H1 (cell line): ENCODE data around the gene VAV2. TPM values are rescaled to one million over a fixed set of nuclear protein-coding genes. Genes with fewer than 3 reads are reported as not detected.

Experiments
- CTCF ChIA-PET: fragments of 300-600 bp; sonication (Branson Sonifier 250); formaldehyde crosslinking; loops from one replicate; lab custom pipeline; 2021; ENCODE audit not compliant: partially characterized antibody; lab: Charles Lee
- POLR2A ChIA-PET: fragments of 300-600 bp; sonication (Branson Sonifier 250); formaldehyde crosslinking; loops from one replicate; lab custom pipeline; 2021; ENCODE audit warnings: inconsistent platforms; ENCODE audit not compliant: partially characterized antibody; lab: Charles Lee
- DNase-seq, 2 experiments: peaks; one replicate each; pipeline versions ENCODE4 v3.0.0 to v3.0.0-alpha.2; 2010 to 2022; ENCODE audit warnings: low spot score in 2 of 2, low read depth in 1 of 2, mixed read lengths in 1 of 2
- FAIRE-seq: peaks from 2 replicates; lab custom pipeline; 2011; peaks lifted over from hg19 to GRCh38; lab: Jason Lieb, UNC
- H2AFZ ChIP-seq: 2 replicates; pipeline ENCODE4 v1.8.1; 2012; ENCODE audit warnings: low read length, inconsistent platforms
- H2AK5ac ChIP-seq: 2 replicates; pipeline ENCODE4 v1.6.1; 2013; ENCODE audit warnings: low read depth, low read length
- H2BK120ac ChIP-seq: replicated peaks from 2 replicates; pipeline ENCODE3; 2013; ENCODE audit warnings: low read depth, low read length, inconsistent platforms
- H2BK12ac ChIP-seq: 2 replicates; pipeline ENCODE4 v1.6.1; 2013; ENCODE audit warnings: low read depth, low read length
- H2BK15ac ChIP-seq: 2 replicates; pipeline ENCODE4 v1.6.1; 2013; ENCODE audit warnings: low read length
- H2BK20ac ChIP-seq: 2 replicates; pipeline ENCODE4 v1.6.1; 2013; ENCODE audit warnings: low read length
- H2BK5ac ChIP-seq: 2 replicates; pipeline ENCODE4 v1.6.1; 2013; ENCODE audit warnings: low read depth, low read length
- H3K14ac ChIP-seq: 2 replicates; pipeline ENCODE4 v1.6.1; 2013; ENCODE audit warnings: inconsistent platforms; ENCODE audit not compliant: insufficient read length
- H3K18ac ChIP-seq: 2 replicates; pipeline ENCODE4 v1.6.1; 2013; ENCODE audit warnings: low read length; ENCODE audit errors: extremely low read depth
- H3K23ac ChIP-seq: 2 replicates; pipeline ENCODE4 v1.6.1; 2013; ENCODE audit warnings: inconsistent platforms; ENCODE audit not compliant: insufficient read length
- H3K23me2 ChIP-seq: 2 replicates; pipeline ENCODE4 v1.6.1; 2013; ENCODE audit warnings: low read depth, low read length
- H3K27ac ChIP-seq: 2 replicates; pipeline ENCODE4 v1.6.1; 2011; ENCODE audit warnings: low read depth, low read length, inconsistent platforms
- H3K27me3 ChIP-seq, 4 experiments: replicated peaks in 1 of 4; 1 replicate in 1 of 4; 2 replicates in 3 of 4; pipeline versions ENCODE4 v1.6.1 to v1.8.1; 2011 to 2013; ENCODE audit warnings: low read length in 3 of 4, mild to moderate bottlenecking in 3 of 4, inconsistent platforms in 2 of 4, mixed read lengths in 2 of 4, moderate library complexity in 1 of 4; ENCODE audit not compliant: control insufficient read depth in 3 of 4, insufficient read depth in 3 of 4; ENCODE audit errors: extremely low read depth in 1 of 4
- H3K36me3 ChIP-seq, 4 experiments: 2 replicates each; pipeline versions ENCODE4 v1.6.1 to v1.8.1; 2011 to 2013; ENCODE audit warnings: mild to moderate bottlenecking in 4 of 4, low read length in 3 of 4, moderate library complexity in 2 of 4, control low read depth in 1 of 4, inconsistent platforms in 1 of 4; ENCODE audit not compliant: insufficient read depth in 4 of 4, control insufficient read depth in 2 of 4
- H3K4ac ChIP-seq: replicated peaks from 2 replicates; pipeline ENCODE3; 2013; ENCODE audit warnings: low read length, low read depth, mixed read lengths, inconsistent platforms; ENCODE audit not compliant: insufficient read length
- H3K4me1 ChIP-seq, 4 experiments: replicated peaks in 1 of 4; 1 replicate in 1 of 4; 2 replicates in 3 of 4; pipeline versions ENCODE4 v1.6.1 to v1.8.1; 2011 to 2013; ENCODE audit warnings: low read length in 3 of 4, inconsistent platforms in 2 of 4, mixed read lengths in 1 of 4; ENCODE audit not compliant: insufficient read depth in 4 of 4, control insufficient read depth in 3 of 4
- H3K4me2 ChIP-seq, 2 experiments: 2 replicates each; pipeline versions ENCODE4 v1.6.1 to v1.8.1; 2011 to 2013; ENCODE audit warnings: low read depth in 2 of 2, low read length in 2 of 2, control low read depth in 1 of 2, inconsistent platforms in 1 of 2, mild to moderate bottlenecking in 1 of 2; ENCODE audit not compliant: insufficient read depth in 1 of 2
- H3K4me3 ChIP-seq, 4 experiments: fragments of 200-600, 300-600 bp in 1 of 4; sonication (generic), shearing (Covaris generic), sonication (Bioruptor Twin) in 1 of 4; 2 replicates each; pipeline versions ENCODE4 v1.5.1 to v1.8.1; 2011 to 2016; ENCODE audit warnings: low read length in 4 of 4, low read depth in 3 of 4, control low read depth in 2 of 4, inconsistent platforms in 2 of 4, mild to moderate bottlenecking in 2 of 4, mixed read lengths in 1 of 4, moderate library complexity in 1 of 4; ENCODE audit not compliant: insufficient read depth in 2 of 4; ENCODE audit errors: extremely low read depth in 1 of 4
- H3K56ac ChIP-seq: replicated peaks from 2 replicates; pipeline ENCODE3; 2013; ENCODE audit warnings: low read depth, mild to moderate bottlenecking, mixed read lengths, low read length, inconsistent platforms; ENCODE audit not compliant: insufficient read length
- H3K79me1 ChIP-seq: 2 replicates; pipeline ENCODE4 v1.6.1; 2013; ENCODE audit warnings: low read depth, low read length, control low read depth
- H3K79me2 ChIP-seq, 2 experiments: 2 replicates each; pipeline versions ENCODE4 v1.6.1 to v1.8.1; 2012 to 2013; ENCODE audit warnings: low read length in 2 of 2, mild to moderate bottlenecking in 2 of 2, inconsistent platforms in 1 of 2; ENCODE audit not compliant: insufficient read depth in 2 of 2, control insufficient read depth in 1 of 2
- H3K9ac ChIP-seq, 4 experiments: replicated peaks in 1 of 4; 1 replicate in 1 of 4; 2 replicates in 3 of 4; pipeline versions ENCODE4 v1.6.1 to v1.8.1; 2011 to 2013; ENCODE audit warnings: low read depth in 3 of 4, low read length in 3 of 4, control low read depth in 2 of 4, mild to moderate bottlenecking in 2 of 4, moderate library complexity in 2 of 4, inconsistent platforms in 1 of 4; ENCODE audit errors: extremely low read depth in 1 of 4
- H3K9me3 ChIP-seq, 2 experiments: 2 replicates each; pipeline versions ENCODE4 v1.6.1 to v1.8.1; 2012 to 2013; ENCODE audit warnings: mild to moderate bottlenecking in 2 of 2, moderate library complexity in 2 of 2, control low read depth in 1 of 2, inconsistent platforms in 1 of 2, low read depth in 1 of 2, low read length in 1 of 2, mixed read lengths in 1 of 2; ENCODE audit not compliant: insufficient read depth in 2 of 2
- H4K20me1 ChIP-seq, 2 experiments: replicated peaks in 1 of 2; 2 replicates each; pipeline versions ENCODE3 to v1.8.1; 2011 to 2013; ENCODE audit warnings: inconsistent platforms in 2 of 2, low read length in 2 of 2, mild to moderate bottlenecking in 1 of 2; ENCODE audit not compliant: insufficient read depth in 2 of 2, control insufficient read depth in 1 of 2
- H4K5ac ChIP-seq: 2 replicates; pipeline ENCODE4 v1.6.1; 2013; ENCODE audit warnings: low read length, low read depth, mixed read lengths, inconsistent platforms; ENCODE audit not compliant: insufficient read length
- H4K8ac ChIP-seq: 2 replicates; pipeline ENCODE4 v1.8.0; 2013; ENCODE audit warnings: mild to moderate bottlenecking, moderate library complexity, low read length, inconsistent platforms; ENCODE audit not compliant: insufficient read depth; ENCODE audit errors: extremely low read depth
- H4K91ac ChIP-seq: replicated peaks from 2 replicates; pipeline ENCODE3; 2013; ENCODE audit warnings: low read length, mixed read lengths, inconsistent platforms; ENCODE audit not compliant: insufficient read length
- ASH2L ChIP-seq: fragments of 200-600, 300-600 bp; sonication (generic); IDR thresholded peaks from one replicate; pipeline ENCODE4 v1.7.1; 2017; ENCODE audit warnings: low read length
- EGR1 ChIP-seq: IDR thresholded peaks from 2 replicates; pipeline ENCODE4 v1.6.1; 2011; ENCODE audit warnings: low read depth, low read length, borderline replicate concordance
- SAP30 ChIP-seq: fragments of 300-600 bp; sonication (generic); IDR thresholded peaks from 2 replicates; pipeline ENCODE4 v1.7.1; 2012; ENCODE audit warnings: low read length, moderate library complexity, mild to moderate bottlenecking, inconsistent platforms; ENCODE audit not compliant: insufficient read depth, insufficient replicate concordance
- SIN3A ChIP-seq, 2 experiments: IDR thresholded peaks in 1 of 2; conservative IDR thresholded peaks in 1 of 2; 2 replicates each; pipeline ENCODE4 v1.6.1; 2011 to 2012; ENCODE audit warnings: low read length in 2 of 2, improper control_type of control experiment in 1 of 2, low read depth in 1 of 2, mild to moderate bottlenecking in 1 of 2
- SIRT6 ChIP-seq: IDR thresholded peaks from one replicate; pipeline ENCODE4 v1.7.1; 2012; ENCODE audit warnings: low read length, inconsistent platforms
- SP1 ChIP-seq: IDR thresholded peaks from 2 replicates; pipeline ENCODE4 v1.6.1; 2011; ENCODE audit warnings: low read depth, low read length
- WGBS, 2 experiments: shearing (Covaris generic) in 1 of 2; methylation state at CpG; one replicate each; pipeline versions ENCODE4 v1.1.6 to v1.1.7; 2013 to 2015; ENCODE audit warnings: low lambda C conversion rate in 2 of 2, mixed read lengths in 2 of 2, inconsistent platforms in 1 of 2, low coverage in 1 of 2, missing lambda C conversion rate in 1 of 2; ENCODE audit not compliant: insufficient replicate concordance in 2 of 2, insufficient coverage in 1 of 2, insufficient read length in 1 of 2; ENCODE audit errors: extremely low coverage in 1 of 2, missing lambda C conversion rate in 1 of 2; 5-methylcytosine and 5-hydroxymethylcytosine counted together
- polyA plus RNA-seq, 7 experiments: library from polyadenylated mRNA; depleted of rRNA in 3 of 7; stranded (reverse) in 5 of 7; unstranded in 2 of 7; fragments of >200 nt in 5 of 7; fragments of 200-250 nt in 2 of 7; gene quantifications; 1 replicate in 5 of 7; 2 replicates in 1 of 7; 4 replicates in 1 of 7; pipeline versions ENCODE4 v1.2.1 to v1.2.3, GENCODE V29; 2011 to 2013; ENCODE audit warnings: missing spikeins in 2 of 7, mixed read lengths in 2 of 7
- total RNA-seq: library from RNA; stranded (reverse); fragmentation: NEBNext Ultra II Directional; extraction: Animal tissue kit (Norgen Biotek cat#: 25700); gene quantifications from 2 replicates; pipeline ENCODE4 v1.2.1, GENCODE V29; 2021

Gene VAV2
- total and polyA plus RNA-seq, 2 of the 8 experiments (the other 6 are each of a cell fraction or from before 2014, with no cell fraction given), result 13.6 to 37.6 TPM

- Histone ChIP-seq H4K5ac (no peak overlapping the region), H3K9me3 (no peaks in the 10 kb centered on the region), H4K8ac (no peak overlapping the region), H3K36me3 (peaks cover 0 to 3% (median 0%) of the 10 kb centered on the region in 4 experiments; a peak in 1 of 8 replicates), H3K4me1 (no peaks in the 10 kb centered on the region; a peak in 1 of 7 replicates), H2BK5ac (no peak overlapping the region), H2BK12ac (no peak overlapping the region), H4K91ac (no peak overlapping the region), H3K56ac (no peak overlapping the region), H3K23ac (no peak overlapping the region), H3K14ac (no peak overlapping the region), H2BK15ac (no peak overlapping the region), H3K27me3 (no peaks in the 10 kb centered on the region), H3K4me3 (no peak overlapping the region), H3K23me2 (no peaks in the 10 kb centered on the region), H3K79me1 (no peaks in the 10 kb centered on the region), H2BK20ac (no peak overlapping the region), H3K18ac (no peak overlapping the region), H3K9ac (no peak overlapping the region), H3K4me2 (no peak overlapping the region), H2AFZ (no peak overlapping the region), H3K4ac (no peak overlapping the region), H2BK120ac (no peak overlapping the region), H2AK5ac (no peak overlapping the region), H4K20me1 (peaks cover 0 to 4% of the 10 kb centered on the region in 2 experiments), H3K27ac (no peak overlapping the region), H3K79me2 (no peaks in the 10 kb centered on the region)
- no peak for FAIRE-seq
- CTCF ChIA-PET, result interaction anchor here (0.7 to 3.6 kb wide), 9 partner anchors 9 to 188 kb away, joined by 3 to 37 read pairs (median 5); no protein-coding TSS in a partner anchor
- POLR2A ChIA-PET, result no interaction called here
- no peak for DNase-seq
- WGBS, 2 experiments, result 89% methylated on average over 23 of the region's 32 CpGs; no CpG with 5 or more reads in 1 of the 2 experiments
- TF ChIP-seq SP1 (no peak), SIN3A (conservative IDR thresholded peaks at IDR 0.05 in 1 of 2, IDR thresholded peaks at IDR 0.05 in 1 of 2; ENCODE audit: low read depth in 1 of 2, low read length in 2 of 2) (no peak), SIRT6 (no peak), ASH2L (no peak), SAP30 (no peak), EGR1 (no peak)
Measured at GRCh38 chr9:133805876-133806622, 186.1 kb downstream of the VAV2 start.
